Right ventricle myocardium inferior (tissue), 1 donor: ENCODE data around the gene FNTB. TPM values are rescaled to one million over a fixed set of nuclear protein-coding genes. Genes with fewer than 3 reads are reported as not detected.

Source experiments
- ATAC-seq: fragments of 200-7000 bp; cut with Tn5 transposase; one replicate; pipeline ENCODE4 v1.9.1; 2020; ENCODE audit warnings: mild to moderate bottlenecking, moderate library complexity
- DNase-seq: peaks from one replicate; pipeline ENCODE4 v3.0.0; 2021; ENCODE audit errors: missing footprints
- intact Hi-C: fragments of 100-400 bp; cut with DNase I; formaldehyde crosslinking; loops from one replicate; pipeline ENCODE4 v1.11.0; 2022
- microRNA-seq: library from miRNA; unstranded; fragments of <30 nt; microRNA quantifications from one replicate; pipeline ENCODE4 v1.2.0, GENCODE V29; 2020
- total RNA-seq: library from RNA; stranded (reverse); fragmentation: NEBNext Ultra II Directional; extraction: Animal tissue kit (Norgen Biotek cat#: 25700); gene quantifications from one replicate; pipeline ENCODE4 v1.2.1, GENCODE V29; 2021
- donor health status: DM: no; HTN: yes; CAD: no; lungs with severe emphysema.

FNTB gene
- total RNA-seq, 1 donor from 2014 or later = 17.1 TPM

- no peak for DNase-seq
- intact Hi-C loops = loop anchor here (5.0 kb wide), 1 partner anchor 66 kb away; no protein-coding TSS in a partner anchor
Measured at GRCh38 chr14:65098586-65098985, 111.9 kb downstream of the FNTB start.

GRCh38 chr14:65100922-65101541, 114.3 kb downstream of the FNTB start:
- DNase-seq (no peak), ATAC-seq (no peak)
- intact Hi-C loops = loop anchor here (5.0 kb wide), 1 partner anchor 311 kb away; the partner anchor contains the start of gene FUT8

More at GRCh38 chr14:65098586-65098985, 111.9 kb downstream of the FNTB start:
- no peak for ATAC-seq

GRCh38 chr14:65101631-65102440, 115.1 kb downstream of the FNTB start:
- intact Hi-C loops = loop anchor here (5.0 kb wide), 1 partner anchor 310 kb away; the partner anchor contains the start of gene FUT8
- DNase-seq = peak; percentile 67
- peak; percentile 22 for ATAC-seq

- peak; percentile 99 for DNase-seq
- intact Hi-C loops = loop anchor here (5.0 kb wide), 1 partner anchor 310 kb away; the partner anchor contains the start of gene FUT8
- ATAC-seq = peak; percentile 97
Measured at GRCh38 chr14:65102441-65103149, 115.9 kb downstream of the FNTB start, which contains the start of gene MAX. TSS of gene MAX (minus strand) at chr14:65102517. CDS start at chr14:65102339, 178 bp downstream.

GRCh38 chr14:65103150-65103760, 116.6 kb downstream of the FNTB start:
- intact Hi-C loops = loop anchor here (5.0 kb wide), 1 partner anchor 309 kb away; the partner anchor contains the start of gene FUT8
- peak; percentile 1 for ATAC-seq
- no peak for DNase-seq

- no peak for ATAC-seq
- intact Hi-C loops = loop anchor here (5.0 kb wide), 1 partner anchor 308 kb away; the partner anchor contains the start of gene FUT8
- DNase-seq = no peak
Measured at GRCh38 chr14:65104791-65105190, 118.1 kb downstream of the FNTB start.

GRCh38 chr14:65106316-65106715, 119.6 kb downstream of the FNTB start:
- DNase-seq = no peak
- ATAC-seq = no peak
- intact Hi-C loops = no loop called here

GRCh38 chr14:65106736-65107135, 120.0 kb downstream of the FNTB start:
- no peak for ATAC-seq

GRCh38 chr14:65107200-65107599, 120.5 kb downstream of the FNTB start:
- ATAC-seq (no peak), DNase-seq (no peak)
- intact Hi-C loops = no loop called here

More at GRCh38 chr14:65106736-65107135, 120.0 kb downstream of the FNTB start:
- intact Hi-C loops = no loop called here
- DNase-seq = no peak

- ATAC-seq (no peak), DNase-seq (no peak)
- intact Hi-C loops = no loop called here
Measured at GRCh38 chr14:65109357-65109756, 122.7 kb downstream of the FNTB start.

- ATAC-seq = no peak
- DNase-seq = no peak
- intact Hi-C loops = no loop called here
Measured at GRCh38 chr14:65110525-65110924, 123.8 kb downstream of the FNTB start.

Small RNAs within 50 kb of the gene (microRNA-seq; reads per million reads assigned to microRNA genes)
- not detected for gene MIR4706

Other genes with a start within 250 kb of the FNTB start
- 79.4 TPM for gene SPTB, start 107.0 kb upstream of the FNTB start, total RNA-seq
- gene CHURC1, start 72.4 kb upstream of the FNTB start, total RNA-seq = 98.2 TPM
- not detected for gene GPX2, start 44.1 kb upstream of the FNTB start, total RNA-seq
- gene RAB15, start 14.6 kb upstream of the FNTB start, total RNA-seq = 12.6 TPM
- 92.1 TPM for gene MAX, start 115.6 kb downstream of the FNTB start, total RNA-seq